NCI-H1694 treated with DMSO at 0.1 percent for 48 hours (cell line): ENCODE measurements around the gene PRKAR1B.

Experiments used
- DNase-seq: peaks from one replicate; lab custom pipeline; 2025; lab: John Stamatoyannopoulos, UW

The PRKAR1B gene

DNA sequence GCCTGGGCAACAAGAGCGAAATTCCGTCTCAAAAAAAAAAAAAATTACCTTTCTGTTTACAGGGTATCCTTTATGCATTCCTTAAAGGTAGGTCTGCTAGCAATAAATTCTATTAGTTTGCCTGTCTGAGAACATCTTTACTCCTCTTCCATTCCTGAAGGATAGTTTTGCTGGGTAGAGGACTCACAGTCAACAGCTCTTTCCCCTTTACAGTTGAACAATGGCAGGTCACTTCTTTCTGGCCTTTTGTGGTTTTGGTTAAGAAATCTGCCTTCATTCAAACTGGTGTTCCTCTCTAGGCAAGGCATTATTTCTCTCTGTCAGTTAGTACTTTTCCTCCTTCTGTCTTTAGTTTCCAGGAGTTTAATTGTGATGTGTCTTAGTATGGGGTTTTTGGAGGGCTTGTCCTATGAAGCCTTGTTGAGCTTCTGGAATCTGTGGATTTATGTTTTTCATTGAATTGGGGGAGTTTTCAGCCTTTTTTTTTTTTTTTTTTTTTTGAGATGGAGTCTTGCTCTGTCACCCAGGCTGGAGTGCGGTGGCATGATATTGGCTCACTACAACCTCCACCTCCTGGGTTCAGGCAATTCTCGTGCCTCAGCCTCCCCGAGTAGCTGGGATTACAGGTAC is 5.3 kb downstream of the PRKAR1B start:
- no peak for DNase-seq

GRCh38 chr7:716636-717035 is 10.4 kb downstream of the PRKAR1B start:
- no peak for DNase-seq

GRCh38 chr7:716222-716621 is 10.9 kb downstream of the PRKAR1B start:
- no peak for DNase-seq

DNA sequence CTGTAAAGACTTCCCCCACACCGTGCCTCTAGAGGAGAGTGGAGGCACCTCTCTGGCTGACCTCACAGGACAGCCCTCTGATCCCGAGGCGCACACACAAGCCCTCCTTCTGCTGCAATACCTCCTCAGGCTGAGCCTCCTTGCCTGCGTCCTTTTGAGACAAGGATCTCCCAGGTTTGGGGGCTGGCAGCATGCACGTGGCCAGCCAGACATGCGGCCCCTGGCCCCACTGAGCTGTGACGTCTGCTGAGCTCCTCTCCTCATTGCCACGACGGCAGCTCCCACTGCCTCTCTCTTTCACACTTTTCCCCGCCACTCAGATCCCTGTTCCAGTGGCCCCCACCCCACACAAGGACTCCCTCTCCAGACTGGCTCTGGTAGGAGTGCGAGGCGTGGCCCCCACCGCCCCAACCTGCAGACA is 12.8 kb downstream of the PRKAR1B start:
- DNase-seq = no peak

DNA sequence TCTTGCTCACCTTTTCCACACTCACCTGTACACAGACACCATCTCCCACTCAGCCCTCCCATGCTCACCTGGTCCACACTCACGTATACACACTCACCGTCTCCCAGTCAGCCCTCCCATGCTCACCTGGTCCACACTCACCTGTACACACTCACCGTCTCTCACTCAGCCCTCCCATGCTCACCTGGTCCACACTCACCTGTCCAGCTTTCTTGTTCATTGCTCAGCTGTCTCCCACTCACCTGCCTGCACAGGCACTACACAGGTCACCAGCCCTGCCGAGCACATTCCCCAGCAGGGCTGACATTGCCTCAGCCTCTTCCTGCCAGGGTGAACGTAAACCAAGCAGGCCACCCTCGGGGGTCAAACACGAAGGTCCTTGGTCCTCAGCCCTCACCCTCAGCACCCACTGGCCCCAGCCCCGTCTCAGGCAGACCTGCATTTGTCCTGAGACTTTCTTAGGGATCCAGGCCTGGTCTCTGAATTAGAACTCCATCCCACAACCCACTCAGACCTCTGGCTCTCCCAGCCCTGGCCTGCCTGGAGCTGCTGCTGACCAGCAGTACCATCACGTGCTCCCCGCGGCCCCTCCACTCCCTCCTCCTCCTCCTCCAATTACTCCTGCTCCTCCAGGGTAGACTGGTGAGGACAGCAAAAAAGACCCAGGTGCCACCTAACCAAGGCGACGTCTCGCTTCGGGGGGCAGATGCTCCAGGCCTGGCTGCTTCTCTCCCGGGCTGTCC is 13.4 kb downstream of the PRKAR1B start:
- DNase-seq = no peak

DNA sequence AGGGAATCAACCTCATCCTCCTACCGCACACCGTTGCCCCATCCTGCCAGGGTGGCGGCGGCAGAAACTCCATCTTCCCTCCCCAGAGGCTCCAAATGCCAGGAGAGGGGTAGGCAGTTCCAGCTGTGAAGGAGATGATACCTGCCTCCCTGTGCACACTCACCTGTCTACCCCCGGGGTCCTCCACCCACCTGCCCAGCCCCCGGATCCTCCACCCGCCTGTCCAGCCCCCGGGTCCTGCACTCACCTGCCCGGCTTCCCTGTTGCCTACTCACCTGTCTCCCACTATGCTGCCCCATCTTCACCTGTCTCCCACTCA is 14.0 kb downstream of the PRKAR1B start:
- DNase-seq = no peak

DNA sequence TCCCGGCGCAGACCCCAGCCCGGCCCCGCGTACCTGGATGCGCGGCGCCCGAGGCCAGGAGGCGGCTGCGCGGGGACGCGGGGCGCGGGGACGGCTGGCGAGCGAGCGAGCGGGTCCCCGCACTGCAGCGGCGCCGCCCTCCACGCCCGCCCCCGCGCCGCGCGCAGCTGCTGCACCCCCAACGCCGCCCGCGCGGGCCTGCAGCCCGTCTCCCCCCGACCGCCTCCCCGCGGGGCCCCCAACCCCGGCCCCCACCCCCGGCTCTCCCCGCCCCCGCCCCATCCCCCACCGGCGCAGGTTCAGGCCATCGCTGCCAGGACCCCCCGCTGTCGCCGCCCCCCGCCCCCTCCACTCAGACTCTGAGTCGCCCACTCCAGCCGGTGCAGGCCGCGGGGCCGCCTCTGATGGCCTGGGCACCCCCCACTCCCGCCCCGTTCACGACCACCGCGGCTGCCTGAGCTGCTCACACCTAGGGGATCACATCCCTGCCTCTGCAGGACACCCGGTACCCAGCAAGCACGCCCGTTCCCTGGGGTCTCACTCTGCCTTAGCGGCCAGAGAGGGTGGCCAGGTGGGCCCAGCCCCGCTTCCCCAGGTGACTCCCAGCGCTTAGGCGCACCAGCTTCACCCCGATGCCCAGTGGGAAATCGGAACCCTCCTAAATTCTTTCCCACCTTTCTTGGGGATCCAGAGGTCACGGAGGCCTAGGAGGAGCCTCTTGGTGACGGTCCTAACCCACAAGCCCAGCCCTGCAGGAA is 14.5 kb downstream of the PRKAR1B start:
- no peak for DNase-seq

GRCh38 chr7:711922-712380 is 15.1 kb downstream of the PRKAR1B start:
- DNase-seq = no peak

DNA sequence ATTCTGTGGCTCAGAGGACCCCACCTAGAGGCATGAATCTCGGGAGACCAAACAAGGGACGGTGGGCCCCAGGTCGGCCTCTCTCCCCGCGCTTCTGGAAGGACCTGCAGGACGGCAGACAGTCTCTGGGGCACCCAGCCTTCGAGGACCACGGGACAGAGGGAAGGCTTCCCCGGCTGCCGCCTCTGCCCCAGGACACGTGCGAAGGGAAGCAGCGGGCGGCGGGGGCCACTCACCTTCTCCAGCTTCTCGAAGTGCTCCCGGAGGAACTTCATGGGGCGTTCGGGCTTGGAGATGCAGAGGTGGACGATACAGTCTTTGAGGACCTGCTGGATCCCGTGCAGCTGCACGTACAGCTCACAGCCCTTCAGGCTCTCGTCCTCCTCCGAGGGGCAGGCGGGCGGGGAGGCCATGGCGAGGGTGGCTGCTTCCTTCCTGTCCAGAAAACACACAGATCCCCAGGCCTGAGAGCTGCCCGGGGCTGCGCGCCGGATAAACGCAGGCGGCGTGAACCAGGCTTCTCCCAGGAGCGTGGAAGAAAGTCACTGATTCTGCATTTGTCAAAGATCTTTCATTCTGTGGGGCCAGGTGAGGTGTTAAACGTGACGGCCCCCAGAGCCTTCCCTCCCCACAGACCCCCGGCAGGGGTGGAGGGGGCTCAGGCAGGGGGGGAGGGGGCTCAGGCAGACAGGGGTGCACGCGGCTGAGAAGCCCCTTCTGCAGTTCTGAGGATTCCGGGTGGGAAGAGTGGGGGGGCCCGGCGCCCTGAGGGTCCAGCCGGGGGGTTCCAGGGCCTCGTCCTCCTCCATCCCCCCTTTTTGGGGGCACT is 15.8 kb downstream of the PRKAR1B start:
- DNase-seq = no peak

DNA sequence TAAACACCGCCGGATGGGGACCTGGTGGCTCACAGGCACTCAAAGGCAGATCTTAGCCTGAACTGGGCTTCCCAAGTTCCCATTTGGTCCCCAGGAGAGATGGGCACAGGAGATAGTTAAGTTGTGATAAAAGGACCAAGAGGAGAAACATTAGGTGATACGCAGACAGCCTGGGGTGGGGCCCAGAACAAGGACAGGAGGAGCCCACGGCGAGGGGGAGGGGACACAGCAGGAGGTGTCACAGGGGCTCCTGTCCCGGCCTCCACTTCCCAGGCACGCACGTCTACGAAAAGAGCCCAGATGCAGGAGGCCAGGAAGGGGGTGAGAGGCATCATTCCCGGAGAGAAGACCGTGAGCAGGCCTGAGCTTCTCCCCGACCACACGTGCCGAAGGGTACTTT is 16.9 kb downstream of the PRKAR1B start:
- DNase-seq = no peak

- no peak for DNase-seq
Observed at GRCh38 chr7:707296-708000, 19.6 kb downstream of the PRKAR1B start.

DNA sequence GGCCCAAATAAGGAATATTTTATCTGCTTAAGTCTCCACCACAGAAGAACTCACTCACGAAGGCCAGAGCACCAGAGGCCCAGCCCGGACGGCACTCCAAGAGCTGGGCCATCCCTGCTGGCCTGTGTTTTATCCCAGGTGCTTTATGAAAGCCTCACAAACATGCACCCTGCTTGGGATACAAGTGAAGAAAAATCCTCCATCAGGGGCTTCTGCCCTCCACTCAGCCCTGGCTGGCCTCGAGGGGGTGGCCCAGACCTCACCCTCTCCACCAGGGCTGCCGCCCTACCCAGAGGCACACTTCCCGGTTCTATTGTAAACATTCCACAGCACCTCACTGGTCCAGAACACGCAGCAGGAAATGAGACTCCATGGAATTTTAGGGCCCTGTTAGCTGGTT is 20.4 kb downstream of the PRKAR1B start:
- no peak for DNase-seq

- no peak for DNase-seq
Observed at GRCh38 chr7:703049-703448, 24.0 kb downstream of the PRKAR1B start.

DNA sequence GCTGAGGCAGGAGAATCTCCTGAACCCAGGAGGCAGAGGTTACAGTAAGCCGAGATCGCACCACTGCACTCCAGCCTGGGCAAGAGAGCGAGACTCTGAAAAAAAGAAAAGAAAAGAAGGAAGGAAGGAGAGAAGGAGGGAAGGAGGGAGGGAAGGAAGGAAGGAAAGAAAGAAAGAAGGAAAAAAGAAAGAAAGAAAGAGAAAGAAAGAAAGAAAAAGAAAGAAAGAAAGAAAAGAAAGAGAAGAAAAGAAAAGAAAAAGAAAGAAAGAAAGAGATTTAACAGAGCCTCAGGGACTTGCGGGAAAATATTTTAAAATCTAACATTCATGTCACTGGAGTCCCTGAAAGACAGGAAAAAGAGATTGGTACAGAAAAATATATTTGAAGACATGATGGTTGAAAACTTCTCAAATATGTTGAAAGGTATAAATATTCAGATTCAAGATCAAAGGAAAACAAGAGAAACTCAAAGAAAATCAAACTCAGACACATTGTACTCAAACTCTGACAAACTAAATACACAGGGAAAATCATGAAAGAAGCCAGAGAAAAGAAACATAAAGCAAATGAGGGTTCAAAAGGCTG is 25.9 kb downstream of the PRKAR1B start:
- DNase-seq = no peak

GRCh38 chr7:699476-700170 is 27.5 kb downstream of the PRKAR1B start:
- DNase-seq = no peak

DNA sequence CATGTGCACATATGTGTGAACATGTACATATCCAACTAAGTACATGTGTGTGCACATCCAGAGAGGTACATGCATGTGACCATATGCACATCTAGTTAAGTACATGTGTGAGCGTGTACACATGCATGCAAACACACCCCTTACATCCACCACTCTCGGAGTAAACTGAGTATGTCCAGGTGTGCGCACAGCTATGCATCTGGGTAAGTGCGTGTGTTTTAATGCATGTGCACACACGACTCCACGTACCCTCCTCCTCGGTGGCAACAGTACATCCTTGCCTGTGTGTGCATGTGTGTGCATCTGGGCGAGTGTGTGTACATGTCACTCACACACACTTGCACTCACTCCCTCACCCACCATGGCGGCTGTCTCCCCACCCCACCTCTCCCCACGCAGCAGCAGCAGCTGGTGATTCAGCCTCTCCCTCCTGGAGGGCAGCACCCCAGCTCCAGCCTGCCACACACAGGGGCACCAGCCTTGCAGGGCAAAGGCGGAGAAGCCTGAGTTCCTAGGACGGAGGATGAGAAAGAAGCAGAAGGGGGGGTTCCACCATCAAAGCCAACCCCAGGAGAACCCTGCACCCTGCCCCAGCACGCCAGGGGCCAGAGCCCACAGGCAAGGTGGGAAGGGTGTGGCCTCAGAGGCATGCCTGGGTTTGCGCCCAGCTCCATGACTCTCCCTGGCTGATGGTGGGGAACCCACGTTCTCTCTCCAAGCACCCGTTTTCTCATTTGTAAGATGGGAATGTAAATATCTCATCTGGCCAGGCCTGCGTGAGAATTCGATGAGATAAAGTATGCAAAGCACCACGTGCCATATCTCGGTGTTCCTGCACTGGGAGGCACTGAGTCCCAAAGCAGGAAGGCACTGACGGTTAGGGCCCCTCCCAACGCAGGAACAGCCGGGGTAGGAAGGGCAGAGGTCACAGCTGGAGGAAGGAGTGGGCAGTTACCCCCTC is 28.3 kb downstream of the PRKAR1B start:
- no peak for DNase-seq

DNA sequence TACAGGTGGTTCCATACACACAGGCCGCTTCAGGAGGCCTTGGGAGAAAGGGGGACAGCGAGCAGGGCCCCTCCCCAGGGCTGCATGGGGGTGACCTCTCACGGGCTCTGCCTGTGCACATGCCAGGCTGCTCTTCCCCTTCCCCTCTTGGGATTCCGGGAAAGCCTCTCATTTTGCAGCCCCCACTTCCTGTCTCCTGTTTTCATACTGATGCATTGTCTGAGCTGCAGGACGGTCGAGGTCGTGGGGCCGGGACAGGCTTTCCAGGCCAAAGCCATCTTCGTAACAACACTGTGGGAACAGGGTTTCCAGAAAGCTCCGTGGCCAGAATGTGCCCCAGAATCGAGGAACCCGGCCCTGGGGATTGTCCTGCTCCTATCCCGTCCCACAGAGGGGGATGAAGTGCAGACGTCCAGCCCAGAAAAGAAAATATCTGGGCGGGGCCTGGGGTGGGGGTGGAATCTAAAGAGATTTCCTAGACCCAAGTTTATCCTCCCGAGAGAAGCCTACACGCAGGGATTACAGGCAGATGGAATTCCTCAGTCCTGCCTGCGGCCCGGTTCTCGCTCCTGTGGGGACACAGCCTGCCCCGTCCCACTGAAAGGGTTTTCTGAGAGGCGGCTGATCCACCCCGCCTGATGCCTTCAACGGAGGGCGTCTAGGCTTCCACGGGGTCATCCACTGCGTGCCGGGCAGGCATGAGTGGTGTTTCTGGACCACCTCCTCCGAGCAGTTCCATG is 30.1 kb downstream of the PRKAR1B start:
- no peak for DNase-seq

DNA sequence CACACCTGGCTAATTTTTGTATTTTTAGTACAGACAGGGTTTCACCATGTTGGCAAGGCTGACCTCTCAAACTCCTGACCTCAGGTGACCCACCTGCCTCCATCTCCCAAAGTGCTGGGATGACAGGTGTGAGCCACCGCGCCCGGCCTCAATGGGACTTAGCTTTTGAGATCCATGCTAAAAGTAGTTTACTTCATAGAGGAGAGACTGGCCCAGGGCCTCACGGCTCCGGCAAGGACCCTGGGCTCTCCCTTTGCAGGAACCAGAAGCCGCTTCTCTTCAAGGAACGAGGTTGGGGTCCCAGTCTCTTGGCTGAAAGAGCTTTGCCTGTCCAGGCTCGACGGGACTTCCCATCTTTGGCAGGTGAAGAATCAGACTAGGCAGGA is 30.7 kb downstream of the PRKAR1B start:
- DNase-seq = no peak

DNA sequence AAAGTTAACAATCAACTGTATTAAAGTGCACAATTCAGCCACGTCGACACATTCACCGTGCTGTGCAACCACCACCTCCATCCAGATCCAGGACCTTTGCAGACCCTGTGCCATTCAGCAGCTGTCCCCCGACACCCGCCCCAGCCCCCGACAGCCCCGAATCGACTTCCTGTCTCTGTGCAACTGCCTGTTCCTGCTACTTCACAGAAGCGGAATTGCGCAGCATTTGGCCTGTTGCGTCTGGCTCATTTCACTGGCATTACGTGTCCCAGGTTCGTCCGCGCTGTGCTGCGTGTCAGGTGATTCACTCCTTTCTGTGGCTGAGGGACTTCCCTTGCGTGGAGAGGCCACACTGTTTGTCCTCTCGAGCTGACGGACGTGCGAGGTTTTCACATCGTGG is 33.8 kb downstream of the PRKAR1B start:
- no peak for DNase-seq
